Activated CD4-positive, alpha-beta T cell treated with anti-CD3 and anti-CD28 coated beads, Interleukin-2, amount 50 U/mL, for 16 hours (primary cell): Measurements from ENCODE around the gene TMTC2.
A peak's percentile ranks its signal among the peaks of the same experiment; 100 is the strongest.

Source experiments
- DNase-seq: peaks from one replicate; pipeline ENCODE4 v3.0.0-alpha.2; 2020

TMTC2 gene

DNA sequence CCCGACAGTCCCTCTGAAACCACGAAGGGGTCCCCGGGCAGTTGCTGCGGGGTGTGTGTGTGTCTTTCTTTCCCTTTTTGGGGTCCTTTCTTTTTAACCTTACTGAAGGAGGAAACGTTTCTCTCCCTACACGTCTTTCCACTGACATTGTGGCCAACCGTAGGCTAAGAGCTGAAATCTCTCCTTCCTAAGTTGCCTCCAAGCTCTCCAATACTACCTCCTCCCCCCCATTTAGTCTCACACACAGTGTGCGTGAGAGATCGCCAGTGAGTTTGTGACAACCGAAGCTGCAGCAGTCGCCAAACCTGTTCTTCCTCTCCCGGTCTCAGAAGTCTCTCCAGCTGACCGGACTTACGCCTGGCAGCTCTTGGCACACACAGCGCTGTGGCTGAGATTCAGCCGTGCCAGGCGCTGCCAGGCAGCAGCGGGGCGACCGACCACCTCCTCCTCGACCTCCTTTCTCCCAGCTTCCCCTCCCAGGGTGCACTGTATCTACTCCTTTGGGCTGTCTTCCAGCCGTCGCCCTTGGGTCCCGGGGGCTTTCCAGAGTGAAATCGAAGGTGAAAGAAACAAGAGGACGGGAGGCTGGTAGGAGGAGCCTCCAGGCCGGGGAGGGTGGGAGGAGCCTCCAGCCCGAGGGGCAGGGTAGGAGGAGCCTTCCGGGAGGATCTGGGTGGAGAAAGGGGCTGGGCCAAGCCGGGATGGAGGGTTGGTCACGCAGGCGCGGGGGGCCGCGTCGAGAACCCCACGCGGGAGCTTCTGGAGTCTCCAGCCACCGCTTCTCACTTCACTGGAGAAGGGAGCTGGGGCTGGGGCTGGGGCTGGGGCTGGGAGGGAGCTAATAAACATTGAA, at the start of gene TMTC2:
Gene TMTC2, plus strand, starts transcription at position 739 of the 853 bp plus-strand sequence.
- peak; percentile 95 for DNase-seq

DNA sequence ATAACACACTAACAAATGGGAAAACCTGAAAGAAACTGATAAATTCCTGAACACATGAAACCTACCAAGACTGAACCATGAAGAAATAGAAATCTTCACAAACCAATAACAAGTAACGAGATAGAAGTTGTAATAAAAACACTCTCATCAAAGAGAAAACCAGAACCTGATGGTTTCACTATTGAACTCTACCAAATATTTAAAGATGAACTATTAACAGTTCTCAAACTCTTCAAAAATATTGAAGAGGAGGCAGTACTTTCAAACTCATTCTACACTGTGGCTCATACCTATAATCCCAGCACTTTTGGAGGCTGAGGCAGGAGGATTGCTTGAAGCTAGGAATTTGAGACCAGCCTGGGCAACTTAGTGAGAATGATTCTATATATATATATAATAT, 48.4 kb upstream of the TMTC2 start:
- no peak for DNase-seq

- DNase-seq, result no peak
These were observed 41.8 kb upstream of the TMTC2 start for GRCh38 chr12:82644896-82645295.

DNA sequence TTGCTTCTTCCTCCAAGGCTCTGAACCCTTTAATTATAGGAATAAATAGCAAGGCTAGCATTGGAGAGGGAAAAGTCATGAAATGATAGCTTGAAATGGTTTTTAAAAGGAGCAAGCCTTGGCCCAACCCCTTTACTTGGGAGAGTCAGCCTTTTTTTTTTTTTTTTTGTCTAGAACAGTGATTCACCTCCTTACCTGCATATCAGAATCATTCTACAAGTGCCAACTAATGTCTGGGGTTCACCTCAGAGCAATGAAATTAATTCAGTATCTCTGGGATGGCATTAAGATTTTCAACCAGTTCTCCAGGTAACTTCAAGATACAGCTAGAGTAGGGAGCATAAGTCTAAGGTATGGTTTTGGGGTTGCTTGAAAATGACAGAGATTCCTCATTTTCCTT, 41.3 kb upstream of the TMTC2 start:
- DNase-seq, result no peak

DNA sequence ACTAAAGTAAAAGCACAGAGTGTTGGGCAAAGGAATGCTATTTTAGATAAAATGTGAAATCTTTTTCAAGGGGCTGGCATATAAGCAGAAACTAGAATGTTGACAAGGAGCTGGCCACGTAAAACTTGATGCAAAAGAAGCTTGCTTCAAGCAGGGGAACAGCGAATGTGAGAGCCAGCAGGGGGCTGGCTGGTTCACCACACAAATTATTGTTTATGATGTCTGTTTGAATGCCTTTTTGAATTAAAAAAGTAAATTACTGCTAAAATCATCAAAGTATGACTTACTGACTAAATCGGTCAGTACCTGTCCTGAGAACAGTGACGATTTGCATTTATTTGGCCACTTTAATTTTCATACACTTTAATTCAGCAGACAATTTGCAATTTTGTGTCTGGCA, 38.9 kb upstream of the TMTC2 start:
- DNase-seq, result no peak

GRCh38 chr12:82648259-82648909, 38.3 kb upstream of the TMTC2 start:
- DNase-seq, result no peak

DNA sequence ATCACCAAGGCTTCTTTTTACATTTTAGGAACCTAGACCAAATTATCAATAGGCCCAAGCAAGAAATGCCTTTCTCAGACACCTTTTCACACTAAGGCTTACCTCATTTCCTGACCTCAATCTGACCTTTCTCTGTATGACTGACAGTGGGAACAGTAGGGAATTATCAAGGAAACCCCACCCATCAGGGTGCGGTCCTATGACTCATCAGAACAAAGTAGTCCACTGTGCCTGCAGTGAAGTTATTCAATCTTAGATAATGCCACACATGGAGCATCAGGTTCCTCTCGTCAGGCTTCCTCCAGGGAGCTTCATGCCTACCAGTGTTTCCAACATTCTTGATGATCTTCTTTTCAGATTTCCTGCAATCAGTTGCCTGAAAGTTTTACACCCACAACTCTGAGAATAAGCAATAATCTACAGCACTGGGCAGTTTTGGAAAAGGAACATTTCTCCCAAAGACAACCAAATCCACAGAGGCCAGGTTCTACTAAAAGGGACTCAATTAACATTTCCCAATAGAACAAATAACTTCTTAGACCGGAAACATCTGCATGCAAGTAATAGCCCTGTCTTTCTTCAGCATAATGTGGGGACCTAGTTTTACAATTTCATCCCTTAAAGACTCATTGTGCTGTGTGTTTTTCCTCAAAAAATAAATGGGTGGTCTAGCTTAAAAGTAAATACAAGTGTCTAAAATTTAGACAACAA, 35.9 kb upstream of the TMTC2 start:
- peak; percentile 20 for DNase-seq

GRCh38 chr12:82651489-82651888, 35.2 kb upstream of the TMTC2 start:
- no peak for DNase-seq

GRCh38 chr12:82652071-82652470, 34.6 kb upstream of the TMTC2 start:
- no peak for DNase-seq

GRCh38 chr12:82655751-82656150, 31.0 kb upstream of the TMTC2 start:
- no peak for DNase-seq

DNA sequence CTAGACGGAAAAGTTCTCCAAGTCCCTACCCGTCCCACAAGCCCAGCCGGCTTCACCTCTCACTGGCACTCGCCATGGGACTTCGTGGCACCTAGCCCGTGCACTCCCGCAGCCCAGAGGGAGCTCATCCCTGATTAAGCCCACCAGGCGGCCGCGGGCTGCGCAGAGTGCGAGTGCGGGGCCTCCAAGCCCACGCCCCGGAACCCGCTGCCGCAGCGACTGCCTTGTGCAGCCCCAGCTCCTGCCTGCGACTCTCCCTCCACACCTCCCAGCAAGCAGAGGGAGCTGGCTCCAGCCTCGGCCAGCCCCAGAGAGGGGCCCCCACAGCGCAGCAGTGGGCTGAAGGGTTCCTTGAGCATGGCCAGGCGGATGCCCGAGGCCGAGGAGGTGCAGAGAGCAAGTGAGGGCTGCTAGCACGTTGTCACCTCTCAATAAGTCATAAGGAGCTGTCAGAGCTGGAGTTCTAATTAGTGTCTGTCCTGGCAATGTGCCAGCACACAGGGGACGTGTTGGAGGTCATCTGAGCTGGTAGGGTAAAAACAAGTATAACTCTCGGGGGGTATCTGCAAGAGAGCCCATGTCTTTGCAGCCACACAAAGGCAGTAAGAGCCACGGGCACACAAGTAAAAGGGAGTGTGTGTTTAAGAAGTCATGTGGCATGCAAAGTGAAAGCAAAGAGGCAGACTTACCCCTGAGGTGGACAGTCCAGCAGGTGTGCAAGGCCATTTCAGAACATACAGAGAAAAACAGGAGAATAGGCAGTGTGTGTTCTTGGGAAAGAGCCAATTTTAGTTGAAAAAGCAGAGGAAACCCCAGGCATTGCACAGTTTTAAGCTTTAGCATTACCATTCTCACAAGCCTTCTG, 27.1 kb upstream of the TMTC2 start:
- no peak for DNase-seq

- no peak for DNase-seq
These were observed 26.0 kb upstream of the TMTC2 start for GRCh38 chr12:82660541-82661325.

DNA sequence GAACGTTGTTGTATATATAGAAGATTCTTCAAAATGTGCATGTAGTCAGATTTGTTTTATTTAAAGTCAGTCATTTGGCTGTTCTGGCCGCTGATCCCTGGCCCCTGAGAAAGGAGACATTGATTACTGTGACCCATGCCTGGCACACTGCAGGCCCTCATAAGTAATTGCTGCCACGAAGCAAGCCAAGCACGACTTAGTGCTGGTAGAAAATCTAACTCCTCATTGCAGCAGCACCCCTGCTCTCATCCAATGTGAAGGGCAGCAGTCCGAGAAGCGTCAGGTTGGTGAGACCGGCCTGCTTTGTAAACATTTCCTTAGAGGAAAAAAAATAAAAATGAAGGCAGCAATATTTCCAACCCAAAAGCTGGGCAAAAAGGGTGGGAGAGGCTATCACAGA, 22.8 kb upstream of the TMTC2 start:
- no peak for DNase-seq

DNA sequence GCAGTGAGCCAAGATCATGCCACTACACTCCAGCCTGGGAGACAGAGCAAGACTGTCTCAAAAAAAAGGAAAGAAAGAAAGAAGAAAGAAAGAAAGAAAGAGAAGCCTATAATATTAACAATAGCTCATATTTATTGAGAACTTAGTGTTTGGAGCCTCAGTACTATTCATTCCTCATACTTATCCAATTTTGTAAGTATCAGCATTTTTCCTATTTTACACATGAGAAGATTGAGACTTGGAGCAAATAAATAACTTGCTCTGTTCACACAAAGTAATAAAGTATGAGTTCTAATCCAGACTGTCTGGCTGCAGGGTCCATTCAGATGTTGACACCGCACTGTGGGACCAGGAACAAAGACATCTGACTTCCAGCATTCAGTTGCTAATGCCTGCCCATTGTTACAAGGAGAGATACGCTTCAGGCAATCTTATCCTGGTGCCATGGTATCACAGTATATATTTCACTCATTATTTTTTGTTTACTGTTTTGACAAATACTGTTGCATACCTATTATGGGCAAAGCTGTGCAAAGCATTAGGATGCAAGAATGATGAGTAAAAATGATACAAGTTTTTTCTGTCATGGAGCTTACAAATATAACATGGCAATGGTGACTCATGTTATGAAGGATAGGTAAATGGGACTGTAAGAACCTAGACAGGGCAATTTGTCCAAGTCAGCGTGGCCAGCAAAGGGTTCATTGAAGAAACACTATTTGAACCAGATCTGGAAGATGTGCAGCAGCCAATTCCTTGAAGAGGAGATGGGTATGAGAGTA, 21.4 kb upstream of the TMTC2 start:
- DNase-seq, result peak; percentile 35

- no peak for DNase-seq
These were observed 19.9 kb upstream of the TMTC2 start for GRCh38 chr12:82666830-82667229.

DNA sequence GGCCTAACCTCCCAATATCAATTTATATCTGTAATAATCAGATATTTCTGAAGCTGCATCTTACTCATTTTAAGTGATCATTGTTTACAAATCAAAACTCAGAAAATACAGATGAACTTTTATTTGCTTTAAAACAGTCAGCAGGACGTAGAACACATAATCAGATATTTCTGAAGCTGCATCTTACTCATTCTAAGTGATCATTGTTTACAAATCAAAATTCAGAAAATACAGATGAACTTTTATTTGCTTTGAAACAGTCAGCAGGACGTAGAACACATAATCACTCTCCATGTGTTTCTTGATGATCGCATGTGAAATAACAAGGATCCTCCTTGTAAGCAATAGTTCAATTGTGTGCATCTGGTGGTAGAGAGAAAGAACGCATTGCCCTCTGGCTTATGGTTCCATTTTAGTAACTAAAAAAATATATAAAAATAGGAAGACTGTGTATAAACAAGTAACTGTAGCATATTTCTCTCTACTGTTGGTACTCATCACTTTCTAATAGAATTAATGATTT, 15.0 kb upstream of the TMTC2 start:
- no peak for DNase-seq

DNA sequence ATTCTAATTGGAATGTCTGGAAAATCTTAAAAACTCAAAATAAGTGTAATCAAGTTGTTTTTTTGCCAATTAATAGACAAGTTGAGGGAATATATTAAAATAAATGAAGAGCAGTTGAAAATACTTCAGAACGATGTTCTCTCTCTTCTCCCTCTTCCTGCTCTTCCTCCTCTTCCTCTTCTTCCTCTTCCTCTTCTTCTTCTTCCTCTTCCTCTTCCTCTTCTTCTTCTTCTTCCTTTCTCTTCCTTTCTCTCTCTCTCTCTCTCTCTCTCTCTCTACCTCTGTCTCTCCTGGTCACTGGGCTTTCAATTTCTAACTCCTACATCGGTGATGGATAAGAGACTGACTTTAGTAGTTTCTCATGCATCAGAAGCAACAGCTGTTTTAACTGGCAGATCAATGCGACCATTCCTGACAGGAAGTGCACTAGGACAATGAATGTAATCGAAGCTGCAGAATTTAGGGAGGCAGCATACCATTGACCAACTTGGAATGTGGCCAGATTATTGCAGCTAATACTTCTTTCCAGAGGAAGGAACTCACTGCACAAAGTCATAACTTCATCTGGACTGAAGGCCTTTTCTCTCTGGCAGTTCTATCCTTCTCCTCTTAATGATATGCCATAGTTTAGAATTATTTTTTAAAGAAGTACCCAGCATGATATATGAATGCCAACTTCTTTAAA, 13.8 kb upstream of the TMTC2 start:
- no peak for DNase-seq

GRCh38 chr12:82673698-82674097, 13.0 kb upstream of the TMTC2 start:
- no peak for DNase-seq

DNA sequence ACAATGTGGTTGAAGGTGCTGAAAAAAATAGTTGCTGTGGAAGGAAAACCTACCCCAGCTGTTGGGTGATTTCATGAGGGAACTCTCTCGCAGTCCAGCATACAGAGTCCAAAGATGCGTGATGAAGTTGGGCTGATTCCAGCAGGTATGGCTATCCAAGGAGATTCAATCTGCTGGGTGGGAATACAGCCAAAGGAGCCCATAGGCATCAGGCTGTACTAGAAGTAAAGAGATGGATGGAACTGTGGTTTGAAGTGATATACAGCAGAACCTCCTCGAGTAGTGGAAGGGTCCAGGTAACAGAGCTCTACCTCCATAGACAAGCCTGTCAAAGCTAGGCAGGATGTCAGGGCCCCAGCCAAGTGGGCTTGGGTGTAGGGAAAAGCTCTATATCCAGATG, 11.5 kb upstream of the TMTC2 start:
- DNase-seq, result no peak

- no peak for DNase-seq
These were observed 4.4 kb upstream of the TMTC2 start for GRCh38 chr12:82682326-82682725.
